Stimulated activated CD4-positive, alpha-beta T cell treated with anti-CD3 and anti-CD28 coated beads, Interleukin-4, amount 100 ng/mL, for 4 hours (primary cell): ENCODE measurements around the gene STK4.

Source experiments
- DNase-seq, 2 experiments: peaks; one replicate each; pipeline ENCODE4 v3.0.0-alpha.2; 2020

STK4 gene

GRCh38 chr20:45115829-45116228 is 149.5 kb downstream of the STK4 start:
- no peak for DNase-seq

GRCh38 chr20:45117581-45117980 is 151.3 kb downstream of the STK4 start:
- no peak for DNase-seq

- DNase-seq = no peak
Observed at GRCh38 chr20:45118028-45118427, 151.7 kb downstream of the STK4 start.

GRCh38 chr20:45119556-45120266 is 153.4 kb downstream of the STK4 start:
- no peak for DNase-seq

DNA sequence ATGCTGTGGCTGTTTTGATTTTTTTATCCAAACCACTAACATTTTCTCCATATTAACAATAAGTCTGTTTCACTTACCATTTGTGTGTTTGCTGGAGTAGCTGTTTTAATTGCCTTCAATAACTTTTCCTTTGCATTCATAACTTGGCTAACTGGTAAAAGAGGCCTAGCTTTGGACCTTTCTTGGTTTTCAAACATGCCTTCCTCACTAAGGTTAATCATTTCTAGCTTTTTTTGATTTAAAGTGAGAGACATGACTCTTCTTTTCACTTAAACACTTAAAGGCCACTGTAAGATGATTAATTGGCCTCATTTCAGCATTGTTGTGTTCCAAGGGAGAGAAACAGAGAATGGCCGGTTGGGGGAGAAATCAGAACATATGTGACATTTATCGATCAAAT is 155.1 kb downstream of the STK4 start:
- no peak for DNase-seq

DNA sequence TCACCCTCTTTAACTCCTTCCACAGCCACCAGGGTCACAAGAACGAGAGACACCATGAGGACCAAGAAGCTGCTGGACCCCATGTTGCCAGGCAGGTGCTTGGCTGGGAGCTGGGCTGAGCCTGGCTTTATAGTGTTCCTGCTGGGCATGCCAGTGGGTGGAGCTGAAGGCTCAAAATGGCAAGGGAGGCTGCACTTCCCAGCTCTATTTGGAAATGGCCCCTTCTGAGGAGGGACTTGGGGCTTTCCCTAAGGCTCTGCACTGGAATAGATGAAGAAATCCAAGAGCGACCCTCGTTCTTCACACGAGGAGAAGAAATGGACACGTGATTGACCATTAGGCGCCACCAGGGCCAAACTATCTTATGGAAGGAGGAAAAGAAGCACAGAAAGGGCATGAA is 158.1 kb downstream of the STK4 start, which contains the start of gene WFDC12:
Gene WFDC12 (minus strand): TSS at position 101 of the 400 bp plus-strand sequence. CDS start 18 bp downstream, at position 83.
- no peak for DNase-seq

- no peak for DNase-seq
Observed at GRCh38 chr20:45128099-45128498, 161.8 kb downstream of the STK4 start.
